ENCODE data around the gene SMAD4.
A peak's percentile ranks its signal among the peaks of the same experiment; 100 is the strongest.
"Not testable (repeated sequence)": the region's sequence is repeated elsewhere in the genome, so short reads cannot be mapped to it uniquely, and the experiment has no call there.

SMAD4 gene

DNA sequence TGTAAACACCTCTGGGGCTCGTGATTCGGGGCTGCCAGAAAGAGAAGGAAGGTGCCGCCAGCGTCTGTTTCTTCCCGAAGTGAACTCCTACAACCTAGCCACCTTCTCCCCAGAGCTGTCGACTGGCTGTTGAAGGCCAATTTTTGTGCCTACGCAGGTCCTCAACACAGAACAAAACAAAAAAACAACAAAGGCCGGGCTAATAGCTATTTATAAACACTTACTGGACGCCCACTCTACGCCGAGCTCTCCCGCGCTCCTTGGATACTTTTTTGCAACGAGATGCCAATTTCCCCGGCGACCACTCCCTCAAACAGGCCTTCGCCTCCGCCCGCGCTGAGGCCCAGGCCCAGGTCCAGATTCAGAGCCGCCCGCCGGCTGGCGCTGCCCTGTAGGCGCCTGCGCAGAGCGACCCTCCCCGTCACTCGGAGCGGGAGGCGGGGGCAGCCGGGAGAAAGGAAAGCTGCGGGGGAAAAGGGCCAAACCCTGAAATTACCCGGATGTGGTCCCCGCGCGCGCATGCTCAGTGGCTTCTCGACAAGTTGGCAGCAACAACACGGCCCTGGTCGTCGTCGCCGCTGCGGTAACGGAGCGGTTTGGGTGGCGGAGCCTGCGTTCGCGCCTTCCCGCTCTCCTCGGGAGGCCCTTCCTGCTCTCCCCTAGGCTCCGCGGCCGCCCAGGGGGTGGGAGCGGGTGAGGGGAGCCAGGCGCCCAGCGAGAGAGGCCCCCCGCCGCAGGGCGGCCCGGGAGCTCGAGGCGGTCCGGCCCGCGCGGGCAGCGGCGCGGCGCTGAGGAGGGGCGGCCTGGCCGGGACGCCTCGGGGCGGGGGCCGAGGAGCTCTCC lies at the start of gene SMAD4:
SMAD4 (plus strand) TSS at position 520 of the 843 bp plus-strand sequence. CDS start 16,834 bp downstream, outside the sequence.
- peak; percentile 75 for DNase-seq (ENCODE audit: low read depth, low spot score)

DNA sequence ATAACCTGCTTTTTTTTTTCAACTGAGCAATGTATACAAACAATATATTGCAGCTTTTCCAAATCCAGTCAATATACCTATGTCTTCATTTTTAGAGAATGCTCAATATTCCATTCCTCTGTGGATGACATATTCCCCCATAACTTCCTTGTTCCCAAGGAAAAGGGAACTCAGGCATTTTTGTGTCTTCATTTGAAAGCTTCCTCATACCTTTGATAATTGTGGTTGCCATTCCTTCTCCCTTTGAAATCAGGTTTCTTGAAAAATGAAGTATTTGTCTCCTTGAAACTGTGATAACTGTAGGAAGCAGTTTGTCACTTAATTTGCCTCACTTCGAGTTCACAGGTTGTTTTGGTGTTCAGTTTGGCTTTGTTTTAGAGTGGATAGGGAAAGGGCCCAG lies 48.6 kb upstream of the SMAD4 start:
- no peak for DNase-seq (ENCODE audit: low read depth, low spot score)

DNA sequence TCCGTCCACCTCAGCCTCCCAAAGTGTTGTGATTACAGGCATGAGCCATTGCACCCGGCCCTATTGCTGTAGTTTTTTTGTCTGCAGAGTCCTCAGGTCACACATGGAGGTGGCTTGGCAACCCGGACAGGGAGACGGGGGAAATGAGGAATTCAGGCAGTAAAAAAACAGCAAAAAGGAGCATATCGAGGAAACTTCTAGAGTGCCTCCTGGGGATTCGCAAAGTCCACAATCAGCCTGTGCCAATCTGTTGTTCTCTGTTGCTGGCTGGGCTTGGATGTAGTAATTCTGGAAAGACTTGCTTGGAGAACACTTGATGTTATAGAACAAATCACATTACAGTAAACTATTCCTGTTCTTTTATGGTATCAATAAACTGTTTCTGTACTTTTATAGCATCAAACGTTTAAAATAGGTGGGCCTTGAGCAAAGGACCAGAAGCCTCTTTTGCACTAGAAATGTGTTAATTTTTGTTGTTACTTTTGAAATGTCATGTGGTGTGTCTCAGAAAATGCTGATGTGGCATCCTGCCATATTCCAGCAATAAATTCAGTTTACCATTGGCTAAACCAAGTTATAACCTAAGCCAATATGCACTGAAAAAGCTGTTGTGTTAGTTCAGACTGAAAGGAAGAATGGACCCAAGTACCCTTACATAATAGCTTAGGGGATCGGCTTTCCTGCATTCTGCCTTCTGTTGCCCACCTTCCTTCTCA lies 47.8 kb upstream of the SMAD4 start:
- no peak for DNase-seq (ENCODE audit: low read depth, low spot score)

DNA sequence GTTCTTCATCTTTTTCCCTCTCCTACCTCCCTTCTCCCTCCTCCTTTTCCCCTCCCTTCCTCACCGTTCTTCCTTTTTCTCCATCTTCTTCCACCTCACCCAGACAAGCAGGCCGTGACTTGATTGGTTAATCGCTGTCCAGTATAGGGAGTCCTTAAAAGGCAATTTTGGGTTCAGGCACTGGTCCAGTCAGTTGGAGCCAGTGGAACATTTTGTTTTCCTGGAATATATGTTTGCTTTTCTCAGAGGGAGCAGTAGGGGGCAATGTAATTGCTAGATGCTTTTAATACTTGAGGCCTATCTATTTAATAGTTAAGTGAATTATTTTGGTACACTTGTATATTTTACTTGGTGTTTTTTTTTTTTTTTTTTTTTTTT lies 47.2 kb upstream of the SMAD4 start:
- no peak for DNase-seq (ENCODE audit: low read depth, low spot score)

DNA sequence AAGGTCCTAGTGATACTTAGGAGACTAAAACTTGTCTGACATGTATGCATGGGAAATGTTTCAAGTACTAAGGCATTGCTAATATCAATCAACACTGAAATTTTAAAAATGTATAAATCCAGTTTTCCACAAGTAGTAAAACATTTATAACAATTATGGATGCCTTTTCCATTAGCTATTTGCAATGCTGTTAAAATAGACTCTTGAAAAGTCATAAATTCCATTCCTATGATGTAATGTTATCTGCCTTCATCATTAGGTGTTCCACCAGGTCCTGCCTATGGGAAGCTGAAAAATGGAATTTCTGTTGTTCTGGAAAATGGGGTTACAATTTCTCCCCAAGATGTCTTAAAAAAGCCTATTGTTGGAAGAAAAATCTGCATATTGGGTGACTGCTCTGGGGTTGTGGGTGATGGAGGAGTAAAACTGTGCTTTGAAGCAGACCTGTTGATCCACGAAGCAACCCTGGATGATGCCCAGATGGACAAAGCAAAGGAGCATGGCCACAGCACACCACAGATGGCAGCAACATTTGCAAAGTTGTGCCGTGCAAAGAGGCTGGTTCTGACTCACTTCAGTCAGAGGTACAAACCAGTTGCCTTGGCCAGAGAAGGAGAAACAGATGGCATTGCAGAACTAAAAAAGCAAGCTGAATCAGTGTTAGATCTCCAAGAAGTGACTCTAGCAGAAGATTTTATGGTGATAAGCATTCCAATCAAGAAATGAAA lies 43.5 kb upstream of the SMAD4 start:
- no peak for DNase-seq (ENCODE audit: low read depth, low spot score)

DNA sequence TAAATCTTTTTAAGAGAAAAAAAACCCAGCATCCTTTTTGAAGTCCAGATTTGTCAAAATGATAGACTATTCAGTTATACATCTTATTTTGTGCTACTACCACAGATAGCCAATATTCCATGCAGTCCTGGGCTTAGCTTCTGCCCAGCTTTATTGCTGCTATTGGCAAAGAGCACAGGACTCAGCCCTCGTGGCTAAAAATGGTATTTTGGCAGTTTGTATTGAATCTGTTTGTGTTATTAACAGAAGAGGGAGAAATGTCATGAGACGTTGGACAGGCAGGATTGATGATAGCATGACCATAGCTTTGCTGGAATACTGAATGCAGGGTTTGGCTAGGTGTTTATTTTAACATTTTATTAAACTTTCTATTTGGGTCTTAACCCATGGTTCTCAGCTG lies 42.8 kb upstream of the SMAD4 start:
- no peak for DNase-seq (ENCODE audit: low read depth, low spot score)

DNA sequence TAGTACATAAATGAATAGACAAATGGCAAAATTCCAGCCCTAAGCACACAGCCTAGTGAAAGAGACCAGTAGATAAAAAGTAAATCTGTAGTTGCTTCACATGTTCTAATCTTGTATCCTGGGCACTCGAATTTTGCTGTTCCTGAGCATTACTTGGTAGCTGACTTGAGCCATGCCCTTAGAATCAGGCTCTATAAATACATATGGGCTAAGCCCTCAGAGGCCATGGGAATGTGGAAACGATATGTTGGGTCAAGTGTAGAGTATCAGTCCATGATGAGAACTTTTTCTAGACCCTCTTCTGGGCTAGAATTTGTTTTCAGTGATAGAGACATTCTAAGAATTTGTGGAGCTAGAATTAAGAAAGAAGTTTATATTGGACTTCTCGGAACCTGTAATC lies 40.3 kb upstream of the SMAD4 start:
- DNase-seq (ENCODE audit: low read depth, low spot score), result no peak

DNA sequence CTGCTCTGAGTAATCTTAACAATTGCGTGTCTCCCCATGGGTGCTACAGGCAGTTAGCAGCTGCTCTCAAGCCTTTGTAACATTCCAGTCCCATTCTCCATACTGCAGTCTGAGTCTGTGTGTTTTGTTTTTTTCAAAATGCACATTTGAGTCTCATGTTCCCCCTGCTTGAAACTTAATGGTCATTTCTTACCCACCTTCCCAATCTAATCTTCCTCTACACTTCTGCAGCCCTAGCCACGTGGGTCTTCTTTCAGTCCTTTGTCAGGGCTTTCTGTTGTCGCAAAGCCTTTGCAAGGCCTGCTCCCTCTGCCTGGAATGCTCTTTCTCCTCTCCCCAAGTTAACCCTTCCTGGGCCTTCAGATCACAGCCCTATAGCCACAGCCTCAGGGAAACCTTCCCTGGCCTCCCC lies 37.7 kb upstream of the SMAD4 start:
- no peak for DNase-seq (ENCODE audit: low read depth, low spot score)

DNA sequence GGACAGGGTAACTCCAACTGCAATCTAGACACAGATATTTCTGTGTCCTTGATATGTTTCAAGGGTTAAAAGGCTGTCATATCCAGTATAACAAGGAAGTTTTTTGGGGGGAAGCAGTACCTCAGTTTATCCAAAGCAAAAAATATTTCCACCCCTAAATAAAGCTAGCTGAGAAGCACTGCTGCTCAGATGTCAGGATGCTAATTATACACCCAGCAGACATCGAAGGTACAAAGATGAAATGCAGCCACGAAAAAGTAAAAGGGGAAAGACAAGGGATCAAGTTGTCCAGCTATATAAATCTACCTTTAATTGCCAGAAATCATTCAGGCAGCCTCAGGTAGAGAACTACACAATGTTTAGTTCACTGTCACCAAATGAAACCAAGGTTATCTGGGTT lies 36.0 kb upstream of the SMAD4 start:
- DNase-seq (ENCODE audit: low read depth, low spot score), result no peak

DNA sequence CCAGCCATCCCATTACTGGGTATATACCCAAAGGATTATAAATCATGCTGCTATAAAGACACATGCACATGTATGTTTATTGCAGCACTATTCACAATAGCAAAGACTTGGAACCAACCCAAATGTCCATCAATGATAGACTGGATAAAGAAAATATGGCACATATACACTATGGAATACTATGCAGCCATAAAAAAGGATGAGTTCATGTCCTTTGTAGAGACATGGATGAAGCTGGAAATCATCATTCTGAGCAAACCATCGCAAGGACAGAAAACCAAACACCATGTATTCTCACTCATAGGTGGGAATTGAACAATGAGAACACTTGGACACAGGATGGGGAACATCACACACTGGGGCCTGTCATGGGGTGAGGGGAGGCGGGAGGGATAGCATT lies 26.8 kb upstream of the SMAD4 start:
- not testable (repeated sequence) for DNase-seq (ENCODE audit: low read depth, low spot score)

DNA sequence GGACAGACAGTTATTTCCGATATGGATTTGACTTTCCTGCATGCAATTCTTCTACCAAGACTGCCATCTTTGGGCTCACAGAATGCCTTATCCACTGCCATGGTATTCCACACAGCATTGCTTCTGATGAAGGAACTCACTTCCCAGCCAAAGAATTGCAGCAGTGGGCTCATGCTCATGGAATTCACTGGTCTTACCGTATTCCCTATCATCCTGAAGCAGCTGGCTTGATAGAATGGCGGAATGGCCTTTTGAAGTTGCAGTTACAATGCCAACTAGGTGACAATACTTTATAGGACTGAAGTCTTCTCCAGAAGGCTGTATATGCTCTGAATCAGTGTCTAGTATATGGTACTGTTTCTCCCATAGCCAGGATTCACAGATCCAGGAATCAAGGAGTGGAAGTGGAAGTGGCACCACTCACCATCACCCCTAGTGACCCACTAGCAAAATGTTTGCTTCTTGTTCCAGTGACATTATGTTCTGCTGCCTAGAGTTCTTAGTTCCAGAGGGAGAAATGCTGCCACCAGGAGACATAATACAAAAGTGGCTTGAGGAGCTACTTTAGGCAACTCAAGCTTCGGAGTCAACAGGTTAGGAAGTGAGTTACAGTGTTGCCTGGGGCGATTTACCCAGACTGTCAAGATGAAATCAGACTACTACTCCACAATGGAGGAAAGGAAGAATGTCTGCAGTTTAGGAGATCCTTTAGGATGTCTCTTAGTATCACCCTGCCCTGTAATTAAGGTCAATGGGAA lies 23.8 kb upstream of the SMAD4 start:
- DNase-seq (ENCODE audit: low read depth, low spot score), result no peak

DNA sequence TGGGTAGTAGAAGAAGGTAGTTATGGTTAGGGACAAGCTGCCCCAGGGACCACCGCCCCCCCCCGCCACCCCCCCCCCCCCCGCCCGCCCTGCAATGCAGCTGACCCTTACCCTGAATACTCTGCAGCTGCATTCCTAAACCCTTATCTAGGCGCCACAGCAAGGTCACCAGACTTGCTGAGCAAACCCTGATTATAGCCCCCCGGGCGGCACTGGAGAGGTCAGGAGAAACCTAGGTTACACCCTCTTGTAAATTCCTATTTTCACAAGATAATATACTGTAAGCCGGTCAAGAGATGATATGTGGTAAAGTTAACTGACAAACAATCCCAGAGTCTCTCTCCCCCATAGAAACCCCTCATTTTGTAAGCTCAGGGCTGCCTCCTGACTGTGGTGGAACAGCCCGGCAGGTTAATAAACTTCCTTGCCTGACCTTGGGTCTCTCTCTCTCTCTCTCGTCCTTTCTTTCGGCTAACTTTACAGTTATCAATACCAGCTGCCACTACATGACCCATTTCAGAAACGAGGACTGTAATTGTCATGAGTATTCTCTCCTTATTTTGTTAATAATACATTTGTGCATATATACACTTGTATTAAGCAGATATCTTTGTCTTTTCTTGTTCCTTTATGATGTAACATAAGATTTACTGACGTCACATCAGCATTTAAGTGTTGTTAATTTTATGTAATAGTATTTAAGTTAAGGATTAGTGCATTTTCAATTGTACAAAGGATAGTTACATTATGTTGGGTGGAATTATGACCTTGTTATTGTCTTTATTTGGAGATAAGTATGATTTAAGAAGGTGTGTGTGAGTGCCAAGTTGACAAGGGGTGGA lies 22.8 kb upstream of the SMAD4 start:
- no peak for DNase-seq (ENCODE audit: low read depth, low spot score)

DNA sequence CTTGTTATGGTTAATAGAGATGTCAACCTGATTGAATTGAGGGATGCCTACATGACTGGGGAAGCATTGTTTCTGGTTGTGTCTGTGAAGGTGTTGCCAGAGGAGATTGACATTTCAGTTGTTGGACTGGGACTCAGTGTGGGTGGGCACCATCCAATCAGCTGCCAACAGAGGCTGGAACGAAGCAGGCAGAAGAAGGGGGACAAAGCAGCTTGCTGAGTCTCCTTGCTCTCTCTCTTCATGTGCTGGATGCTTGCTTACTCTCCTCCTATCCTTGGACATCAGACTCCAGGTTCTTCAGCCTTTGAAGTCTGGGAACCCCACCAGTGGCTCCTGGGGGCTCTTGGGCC lies 22.2 kb upstream of the SMAD4 start:
- DNase-seq (ENCODE audit: low read depth, low spot score), result no peak

DNA sequence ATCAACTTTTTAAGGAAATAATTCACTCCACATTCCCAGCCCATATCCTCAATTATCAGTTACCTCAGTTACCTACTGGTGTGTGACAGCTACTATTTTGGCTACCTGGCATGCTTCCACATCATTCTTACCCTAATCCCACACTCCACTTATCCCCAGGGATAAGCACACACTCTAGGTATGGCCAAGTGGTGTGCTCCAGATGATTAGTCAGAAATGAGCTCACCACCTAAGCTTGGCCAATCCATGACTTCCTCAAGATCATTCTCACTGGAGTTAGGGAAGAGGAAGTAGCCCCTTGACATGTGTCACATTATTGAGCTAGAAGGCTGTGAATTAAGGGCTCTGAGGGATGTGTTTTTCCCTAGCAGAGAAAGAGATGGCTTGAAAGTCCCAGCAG lies 20.9 kb upstream of the SMAD4 start:
- DNase-seq (ENCODE audit: low read depth, low spot score), result no peak

DNA sequence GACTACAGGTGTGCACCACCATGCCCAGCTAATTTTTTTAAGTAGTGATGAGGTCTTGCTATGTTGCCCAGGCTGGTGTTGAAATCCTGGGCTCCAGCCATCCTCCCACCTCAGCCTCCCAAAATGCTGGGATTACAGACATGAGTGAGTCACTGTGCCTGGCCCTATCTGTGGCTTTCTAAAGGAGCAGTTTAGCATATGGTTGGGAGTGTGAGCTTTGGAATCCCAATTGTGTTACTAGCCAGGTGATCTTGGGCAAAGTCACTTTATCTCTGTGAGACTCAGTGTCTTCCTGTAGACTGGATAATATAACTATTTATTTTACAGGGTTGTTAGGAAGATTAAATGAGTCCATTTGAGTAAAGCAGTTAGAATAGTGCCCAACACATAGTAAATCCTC lies 19.8 kb upstream of the SMAD4 start:
- DNase-seq (ENCODE audit: low read depth, low spot score), result no peak

DNA sequence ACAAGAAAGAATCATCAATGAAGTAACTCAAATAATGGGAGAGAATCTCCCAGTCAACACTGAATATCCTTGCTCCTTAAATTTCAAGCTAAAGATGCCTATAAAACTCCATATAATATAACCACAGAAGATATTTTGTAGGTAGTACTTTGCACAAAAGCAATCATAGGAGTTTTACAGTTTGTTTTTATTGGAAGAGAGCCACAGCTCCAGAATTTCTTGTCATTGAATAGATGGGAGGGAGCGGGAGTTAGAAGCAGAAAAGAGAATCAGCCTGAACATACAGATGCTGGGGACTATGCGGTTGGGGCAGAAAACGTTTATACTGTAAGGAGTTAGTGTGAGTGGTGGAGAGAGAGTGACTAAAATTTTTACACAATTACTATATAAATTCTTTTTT lies 18.3 kb upstream of the SMAD4 start:
- no peak for DNase-seq (ENCODE audit: low read depth, low spot score)

DNA sequence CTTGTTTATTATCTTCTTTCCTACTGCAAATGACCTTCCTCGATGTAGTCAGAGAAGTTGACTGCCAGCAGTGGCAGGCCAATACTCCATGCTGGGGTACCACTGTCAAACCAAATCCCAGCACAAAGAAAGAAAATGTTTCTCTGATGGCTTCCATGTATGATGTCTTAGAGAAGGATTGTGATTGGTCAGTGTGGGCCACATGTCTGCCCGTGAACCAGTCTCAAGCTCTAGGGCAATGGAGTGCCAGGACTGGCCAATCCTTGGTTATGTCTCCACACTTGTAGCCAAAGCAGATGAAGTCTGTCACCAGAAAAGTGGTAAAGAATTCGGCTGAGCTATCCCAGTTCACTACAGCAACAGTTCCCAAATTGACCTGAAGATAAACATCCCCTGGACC lies 17.6 kb upstream of the SMAD4 start:
- no peak for DNase-seq (ENCODE audit: low read depth, low spot score)

DNA sequence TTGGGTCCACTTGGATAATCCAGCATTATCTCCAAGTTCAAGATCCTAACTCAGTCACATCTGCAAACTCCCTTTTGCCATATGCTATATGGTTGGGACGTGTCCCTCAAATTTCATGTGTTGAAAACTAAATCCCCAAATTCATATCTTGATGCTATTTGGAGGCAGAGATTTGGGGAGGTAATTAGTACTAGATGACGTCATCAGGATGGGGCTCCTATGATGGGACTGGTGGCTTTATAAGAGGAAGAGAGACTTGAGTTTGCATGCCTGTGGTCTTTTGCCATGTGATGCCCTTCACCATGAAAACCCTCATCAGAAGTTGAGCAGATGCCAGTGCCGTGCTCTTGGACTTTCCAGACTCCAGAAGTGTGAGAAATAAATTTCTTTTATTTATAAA lies 16.8 kb upstream of the SMAD4 start:
- no peak for DNase-seq (ENCODE audit: low read depth, low spot score)

DNA sequence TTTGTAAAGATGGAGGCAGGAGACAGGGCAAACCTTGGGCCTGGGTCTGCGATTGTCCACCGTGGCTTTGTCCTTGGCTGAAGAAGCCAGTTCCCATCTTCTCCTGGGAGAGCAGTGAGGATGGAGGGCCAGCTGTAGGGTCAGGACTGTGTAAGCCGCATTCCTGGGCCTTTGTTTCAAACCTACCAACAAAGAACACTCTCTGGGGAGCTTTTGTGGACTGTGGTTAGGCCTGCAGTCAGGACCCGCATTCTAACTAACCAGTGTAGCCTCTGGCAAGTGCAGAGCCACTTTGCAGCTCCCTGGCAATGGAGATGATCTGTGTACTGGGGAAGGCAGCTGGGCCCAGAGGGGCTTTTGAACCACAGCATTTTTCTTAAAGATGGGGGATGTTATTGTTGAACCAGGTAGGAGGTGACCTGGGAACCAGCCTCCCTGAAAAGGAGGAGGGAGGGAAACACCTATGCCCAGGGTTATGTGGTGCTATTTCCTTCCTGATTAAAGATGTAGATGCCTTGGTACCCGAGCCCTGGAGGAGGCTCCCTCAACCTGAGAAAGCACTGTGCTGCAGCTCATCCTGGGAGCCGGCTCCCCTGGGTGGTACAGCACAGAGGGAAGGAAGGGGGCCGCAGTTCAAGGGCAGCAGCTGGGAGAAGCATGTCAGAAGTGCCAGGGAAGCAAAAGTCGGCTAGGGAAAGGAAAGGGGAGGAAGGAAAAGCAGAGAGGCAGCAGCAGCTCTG lies 12.7 kb upstream of the SMAD4 start:
- DNase-seq (ENCODE audit: low read depth, low spot score), result peak; percentile 45

DNA sequence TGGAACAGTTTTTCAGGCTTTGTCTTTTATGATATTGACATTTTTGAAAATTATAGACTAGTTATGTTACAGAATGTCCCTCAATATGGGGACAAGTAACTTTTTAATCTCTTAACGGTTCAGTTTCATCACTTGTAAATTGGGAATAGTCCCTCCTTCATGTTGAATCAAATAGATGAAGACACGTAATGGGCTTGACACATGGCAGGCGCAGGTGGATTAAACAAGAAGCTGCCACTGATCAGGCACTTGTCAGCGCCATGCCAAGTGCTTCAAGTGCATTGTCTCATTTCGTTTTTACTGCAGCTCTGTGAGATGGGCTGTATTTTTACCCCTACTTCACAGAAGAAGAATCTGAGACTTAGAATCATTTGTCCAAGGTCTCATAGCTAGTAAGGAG lies 9.5 kb upstream of the SMAD4 start:
- DNase-seq (ENCODE audit: low read depth, low spot score), result no peak

Measured in iPS DF 19.7 (cell line).